Epithelial cell of proximal tubule (primary cell): ENCODE results near the gene PPIL4. TPM values are rescaled to one million over a fixed set of nuclear protein-coding genes. Genes with fewer than 3 reads are reported as not detected.
"Not testable (repeated sequence)": the region's sequence is repeated elsewhere in the genome, so short reads cannot be mapped to it uniquely, and the experiment has no call there.

ENCODE experiments used
- DNase-seq: peaks from one replicate; pipeline ENCODE4 v3.0.0-alpha.2; 2011; ENCODE audit warnings: low read depth
- H3K4me3 ChIP-seq: 2 replicates; pipeline ENCODE4 v1.5.1; 2011; ENCODE audit warnings: low read depth, mild to moderate bottlenecking, low read length
- total RNA-seq: library from RNA; depleted of rRNA; stranded (reverse); fragments of >200 nt; gene quantifications from 2 replicates; pipeline ENCODE4 v1.2.3, GENCODE V29; 2015
- TF ChIP-seq, protein P1 (sequence below): conservative IDR thresholded peaks from 2 replicates; pipeline ENCODE4 v1.5.1; 2012; ENCODE audit warnings: low read depth, mild to moderate bottlenecking, low read length

The PPIL4 gene
- total RNA-seq, 1 donor from 2014 or later: 33.0 TPM

DNA sequence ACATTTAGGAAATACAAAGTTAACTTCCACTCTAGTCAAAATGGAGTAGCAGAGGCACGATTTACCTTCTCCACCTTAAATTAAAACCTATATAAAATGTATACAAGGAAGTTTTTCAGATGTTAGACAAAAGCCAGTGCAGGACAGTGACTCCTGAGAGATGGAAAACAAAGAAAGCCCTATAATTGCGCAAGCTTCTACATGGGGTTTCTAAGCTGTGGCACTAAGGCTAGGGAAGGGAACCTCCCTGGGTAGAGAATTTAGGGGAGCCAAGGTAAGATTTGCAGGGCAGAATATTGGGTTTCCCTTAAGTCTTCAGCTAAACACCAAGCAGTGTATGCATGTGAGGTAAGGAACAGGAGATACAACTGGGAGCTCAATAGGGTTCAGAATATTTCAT is 42.6 kb downstream of the PPIL4 start:
- no peak overlapping the region for H3K4me3 ChIP-seq
- TF ChIP-seq, protein P1, sequence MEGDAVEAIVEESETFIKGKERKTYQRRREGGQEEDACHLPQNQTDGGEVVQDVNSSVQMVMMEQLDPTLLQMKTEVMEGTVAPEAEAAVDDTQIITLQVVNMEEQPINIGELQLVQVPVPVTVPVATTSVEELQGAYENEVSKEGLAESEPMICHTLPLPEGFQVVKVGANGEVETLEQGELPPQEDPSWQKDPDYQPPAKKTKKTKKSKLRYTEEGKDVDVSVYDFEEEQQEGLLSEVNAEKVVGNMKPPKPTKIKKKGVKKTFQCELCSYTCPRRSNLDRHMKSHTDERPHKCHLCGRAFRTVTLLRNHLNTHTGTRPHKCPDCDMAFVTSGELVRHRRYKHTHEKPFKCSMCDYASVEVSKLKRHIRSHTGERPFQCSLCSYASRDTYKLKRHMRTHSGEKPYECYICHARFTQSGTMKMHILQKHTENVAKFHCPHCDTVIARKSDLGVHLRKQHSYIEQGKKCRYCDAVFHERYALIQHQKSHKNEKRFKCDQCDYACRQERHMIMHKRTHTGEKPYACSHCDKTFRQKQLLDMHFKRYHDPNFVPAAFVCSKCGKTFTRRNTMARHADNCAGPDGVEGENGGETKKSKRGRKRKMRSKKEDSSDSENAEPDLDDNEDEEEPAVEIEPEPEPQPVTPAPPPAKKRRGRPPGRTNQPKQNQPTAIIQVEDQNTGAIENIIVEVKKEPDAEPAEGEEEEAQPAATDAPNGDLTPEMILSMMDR: no peak
- DNase-seq: no peak

DNA sequence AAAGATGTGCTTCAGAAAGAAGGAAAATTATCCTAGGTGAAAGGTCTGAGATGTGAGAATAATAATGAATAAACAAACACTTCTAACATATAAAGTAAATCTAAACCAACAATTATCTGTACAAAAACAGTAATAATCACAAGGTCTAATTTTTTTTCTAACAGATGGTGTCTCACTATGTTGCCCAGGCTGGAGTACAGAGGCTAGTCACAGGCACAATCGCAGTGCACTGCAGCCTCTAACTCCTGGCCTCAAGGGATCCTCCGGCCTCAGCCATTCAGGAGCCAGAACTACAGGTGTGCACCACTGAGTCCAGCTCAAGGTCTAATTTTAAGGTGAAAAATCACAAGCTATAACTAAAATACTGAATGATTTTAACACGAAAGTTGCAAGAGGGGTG is 44.1 kb downstream of the PPIL4 start:
- no peak overlapping the region for H3K4me3 ChIP-seq
- TF ChIP-seq, protein P1: no peak
- no peak for DNase-seq

- no peak overlapping the region for H3K4me3 ChIP-seq
- TF ChIP-seq, protein P1: no peak
- DNase-seq: no peak
Observed at GRCh38 chr6:149501201-149501600, 44.6 kb downstream of the PPIL4 start.

- H3K4me3 ChIP-seq: no peak overlapping the region
- TF ChIP-seq, protein P1: no peak
- DNase-seq: no peak
Observed at GRCh38 chr6:149500096-149500495, 45.7 kb downstream of the PPIL4 start.

- TF ChIP-seq, protein P1: no peak
- no peak overlapping the region for H3K4me3 ChIP-seq
- no peak for DNase-seq
Observed at GRCh38 chr6:149499066-149499465, 46.8 kb downstream of the PPIL4 start.

- TF ChIP-seq, protein P1: no peak
- H3K4me3 ChIP-seq: no peak overlapping the region
- DNase-seq: no peak
Observed at GRCh38 chr6:149497365-149497764, 48.5 kb downstream of the PPIL4 start.

DNA sequence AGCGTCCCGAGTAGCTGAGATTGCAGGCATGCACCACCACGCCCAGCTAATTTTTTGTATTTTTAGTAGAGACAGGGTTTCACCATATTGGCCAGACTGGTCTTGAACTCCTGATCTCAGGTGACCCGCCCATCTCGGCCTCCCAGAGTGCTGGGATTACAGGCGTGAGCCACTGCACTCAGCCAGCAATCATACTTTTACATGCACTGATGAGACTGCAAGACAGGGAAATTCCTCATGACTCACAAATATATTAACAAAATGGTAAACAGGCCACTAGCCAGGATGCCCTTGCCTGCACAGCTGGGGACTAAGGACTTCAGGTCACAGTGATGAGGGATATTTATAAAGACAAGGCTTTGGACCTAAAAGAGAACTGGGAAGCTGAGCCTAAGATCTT is 49.2 kb downstream of the PPIL4 start:
- DNase-seq: peak; percentile 31
- not testable (repeated sequence) for H3K4me3 ChIP-seq

DNA sequence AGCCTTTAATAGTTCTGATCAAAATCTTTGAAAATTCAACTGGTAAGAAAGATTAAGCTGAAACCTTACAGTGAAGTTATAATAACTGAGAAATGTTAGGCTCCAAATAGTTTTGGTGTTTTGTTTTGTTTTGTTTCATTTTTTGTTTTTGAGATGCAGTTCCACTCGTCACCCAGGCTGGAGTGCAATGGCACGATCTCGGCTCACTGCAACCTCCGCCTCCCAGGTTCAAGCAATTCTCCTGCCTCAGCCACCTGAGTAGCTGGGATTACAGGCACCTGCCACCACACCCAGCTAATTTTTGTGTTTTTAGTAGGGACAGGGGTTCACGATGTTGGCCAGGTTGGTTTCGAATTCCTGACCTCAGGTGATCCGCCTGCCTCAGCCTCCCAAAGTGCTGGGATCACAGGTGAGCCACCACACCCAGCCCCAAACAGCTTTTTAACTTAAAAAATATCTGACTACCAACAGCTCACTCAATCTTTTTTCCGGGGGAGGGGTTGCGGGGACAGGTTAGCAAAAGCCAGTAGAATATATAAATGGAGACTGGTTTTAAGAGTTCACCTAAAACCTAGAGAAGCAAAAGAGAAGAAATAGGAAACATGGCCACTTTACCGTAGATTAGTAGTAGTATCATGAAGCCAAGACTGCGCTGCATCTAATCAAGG is 50.4 kb downstream of the PPIL4 start:
- not testable (repeated sequence) for DNase-seq, H3K4me3 ChIP-seq

- not testable (repeated sequence) for H3K4me3 ChIP-seq, DNase-seq
Observed at GRCh38 chr6:149494810-149495209, 51.0 kb downstream of the PPIL4 start.
